Measurements from ENCODE around the gene CPN2.

- TF ChIP-seq NCOA2 (CRISPR knock-in tag; IDR thresholded peaks at IDR 0.05) (no peak), ZNF609 (CRISPR knock-in tag; IDR thresholded peaks at IDR 0.05; ENCODE audit: borderline replicate concordance) (no peak), ZSCAN29 (CRISPR knock-in tag; conservative IDR thresholded peaks at IDR 0.05) (no peak), ZNF274 (CRISPR knock-in tag; IDR thresholded peaks at IDR 0.05) (no peak), ZNF24 (IDR thresholded peaks at IDR 0.05) (no peak), SALL2 (CRISPR knock-in tag; IDR thresholded peaks at IDR 0.05) (no peak), POLR2A (IDR thresholded peaks at IDR 0.05; ENCODE audit: insufficient read depth in 1 of 2, low read depth in 2 of 2, low read length in 2 of 2) (no peak), NONO (IDR thresholded peaks at IDR 0.05) (no peak), NONO (CRISPR knock-in tag; conservative IDR thresholded peaks at IDR 0.05) (no peak), FOXM1 (CRISPR knock-in tag; IDR thresholded peaks at IDR 0.05) (no peak), BATF2 (CRISPR knock-in tag; IDR thresholded peaks at IDR 0.05) (no peak), MAZ (IDR thresholded peaks at IDR 0.05; ENCODE audit: borderline replicate concordance, low read depth, low read length) (no peak), MAZ (CRISPR knock-in tag; IDR thresholded peaks at IDR 0.05; ENCODE audit: low read depth) (no peak), BRCA1 (CRISPR knock-in tag; IDR thresholded peaks at IDR 0.05) (no peak), FOXP4 (CRISPR knock-in tag; IDR thresholded peaks at IDR 0.05) (no peak), PAX8 (CRISPR knock-in tag; IDR thresholded peaks at IDR 0.05; ENCODE audit: borderline replicate concordance) (no peak)
Observed at GRCh38 chr3:194337965-194338753, 13.0 kb downstream of the CPN2 start.
